ENCODE data around the gene NKAPL. TPM values are rescaled to one million over a fixed set of nuclear protein-coding genes. Genes with fewer than 3 reads are reported as not detected.

NKAPL gene
- total RNA-seq, 1 experiment from 2014 or later, result not detected

DNA sequence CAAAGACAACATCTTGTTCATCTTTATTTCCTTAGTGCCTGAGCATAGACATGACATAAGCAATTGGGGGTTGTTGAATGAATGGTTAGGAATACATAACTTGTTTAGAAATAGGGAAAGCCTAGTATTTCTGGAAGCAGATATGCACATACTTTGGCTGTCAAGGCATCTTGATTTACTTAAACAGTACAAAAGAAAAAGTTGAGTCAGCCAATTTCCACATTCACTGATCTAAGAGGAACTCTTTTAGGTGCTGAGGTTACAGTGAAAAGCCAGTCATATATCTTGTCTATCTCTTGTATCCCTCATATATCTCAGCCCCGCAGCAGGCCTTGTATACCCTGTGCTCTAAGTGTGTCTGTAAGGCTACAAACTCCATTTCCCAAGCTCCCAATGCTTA, 18.6 kb upstream of the NKAPL start:
- Histone ChIP-seq H3K9me2 (ENCODE audit: insufficient read depth) (no peaks in the 10 kb centered on the region), H3K4me3 (replicated peaks in 1 of 2; ENCODE audit: low read depth in 1 of 2, low read length in 2 of 2) (no peak overlapping the region), H3K9ac (ENCODE audit: low read length) (no peak overlapping the region), H3K36me3 (ENCODE audit: control insufficient read depth in 1 of 2, insufficient read depth in 2 of 2, low read length in 2 of 2) (peaks cover 3 to 11% of the 10 kb centered on the region in 2 experiments; a peak in 2 of 4 replicates), H2AFZ (ENCODE audit: low read depth, low read length, poor library complexity, severe bottlenecking) (no peak overlapping the region), H3K4me1 (ENCODE audit: control insufficient read depth in 1 of 2, insufficient read depth in 2 of 2, low read length in 2 of 2) (no peaks in the 10 kb centered on the region), H3K9me3 (ENCODE audit: control insufficient read depth in 1 of 2, insufficient read depth in 1 of 2, low read depth in 1 of 2, low read length in 2 of 2) (peaks cover 0 to 4% of the 10 kb centered on the region in 2 experiments; a peak in 1 of 4 replicates), H3K27ac (ENCODE audit: low read depth, low read length) (no peak overlapping the region), H3K4me2 (ENCODE audit: low read length) (no peak overlapping the region), H4K20me1 (ENCODE audit: insufficient read depth) (no peaks in the 10 kb centered on the region), H3K79me2 (ENCODE audit: insufficient read depth, low read length) (no peaks in the 10 kb centered on the region), H3K27me3 (ENCODE audit: insufficient read depth, low read length) (no peaks in the 10 kb centered on the region)
- RAD21 ChIA-PET (ENCODE audit: low non-redundant PET in 1 of 2, low total read pairs in 2 of 2, uncharacterized antibody in 2 of 2, unreplicated experiment in 2 of 2), result no interaction called here
- DNase-seq (ENCODE audit: low read depth, low spot score), result no peak
- intact Hi-C loops (cut with micrococcal nuclease), result no loop called here
- no peak for ATAC-seq
- TF ChIP-seq, protein P1, sequence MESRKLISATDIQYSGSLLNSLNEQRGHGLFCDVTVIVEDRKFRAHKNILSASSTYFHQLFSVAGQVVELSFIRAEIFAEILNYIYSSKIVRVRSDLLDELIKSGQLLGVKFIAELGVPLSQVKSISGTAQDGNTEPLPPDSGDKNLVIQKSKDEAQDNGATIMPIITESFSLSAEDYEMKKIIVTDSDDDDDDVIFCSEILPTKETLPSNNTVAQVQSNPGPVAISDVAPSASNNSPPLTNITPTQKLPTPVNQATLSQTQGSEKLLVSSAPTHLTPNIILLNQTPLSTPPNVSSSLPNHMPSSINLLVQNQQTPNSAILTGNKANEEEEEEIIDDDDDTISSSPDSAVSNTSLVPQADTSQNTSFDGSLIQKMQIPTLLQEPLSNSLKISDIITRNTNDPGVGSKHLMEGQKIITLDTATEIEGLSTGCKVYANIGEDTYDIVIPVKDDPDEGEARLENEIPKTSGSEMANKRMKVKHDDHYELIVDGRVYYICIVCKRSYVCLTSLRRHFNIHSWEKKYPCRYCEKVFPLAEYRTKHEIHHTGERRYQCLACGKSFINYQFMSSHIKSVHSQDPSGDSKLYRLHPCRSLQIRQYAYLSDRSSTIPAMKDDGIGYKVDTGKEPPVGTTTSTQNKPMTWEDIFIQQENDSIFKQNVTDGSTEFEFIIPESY (IDR thresholded peaks at IDR 0.05; ENCODE audit: extremely low read depth, insufficient replicate concordance, low read length), result no peak
- TF ChIP-seq, protein P2, sequence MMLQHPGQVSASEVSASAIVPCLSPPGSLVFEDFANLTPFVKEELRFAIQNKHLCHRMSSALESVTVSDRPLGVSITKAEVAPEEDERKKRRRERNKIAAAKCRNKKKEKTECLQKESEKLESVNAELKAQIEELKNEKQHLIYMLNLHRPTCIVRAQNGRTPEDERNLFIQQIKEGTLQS (IDR thresholded peaks at IDR 0.05), result no peak
- no peak for TF ChIP-seq POLR2A (IDR thresholded peaks at IDR 0.05; ENCODE audit: borderline replicate concordance, extremely low read depth, insufficient read depth, insufficient read length)
- TF ChIP-seq, protein P3, sequence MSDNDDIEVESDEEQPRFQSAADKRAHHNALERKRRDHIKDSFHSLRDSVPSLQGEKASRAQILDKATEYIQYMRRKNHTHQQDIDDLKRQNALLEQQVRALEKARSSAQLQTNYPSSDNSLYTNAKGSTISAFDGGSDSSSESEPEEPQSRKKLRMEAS (IDR thresholded peaks at IDR 0.05), result no peak
- no peak for TF ChIP-seq SP1 (IDR thresholded peaks at IDR 0.05; ENCODE audit: low read depth)
- TF ChIP-seq, protein P4, sequence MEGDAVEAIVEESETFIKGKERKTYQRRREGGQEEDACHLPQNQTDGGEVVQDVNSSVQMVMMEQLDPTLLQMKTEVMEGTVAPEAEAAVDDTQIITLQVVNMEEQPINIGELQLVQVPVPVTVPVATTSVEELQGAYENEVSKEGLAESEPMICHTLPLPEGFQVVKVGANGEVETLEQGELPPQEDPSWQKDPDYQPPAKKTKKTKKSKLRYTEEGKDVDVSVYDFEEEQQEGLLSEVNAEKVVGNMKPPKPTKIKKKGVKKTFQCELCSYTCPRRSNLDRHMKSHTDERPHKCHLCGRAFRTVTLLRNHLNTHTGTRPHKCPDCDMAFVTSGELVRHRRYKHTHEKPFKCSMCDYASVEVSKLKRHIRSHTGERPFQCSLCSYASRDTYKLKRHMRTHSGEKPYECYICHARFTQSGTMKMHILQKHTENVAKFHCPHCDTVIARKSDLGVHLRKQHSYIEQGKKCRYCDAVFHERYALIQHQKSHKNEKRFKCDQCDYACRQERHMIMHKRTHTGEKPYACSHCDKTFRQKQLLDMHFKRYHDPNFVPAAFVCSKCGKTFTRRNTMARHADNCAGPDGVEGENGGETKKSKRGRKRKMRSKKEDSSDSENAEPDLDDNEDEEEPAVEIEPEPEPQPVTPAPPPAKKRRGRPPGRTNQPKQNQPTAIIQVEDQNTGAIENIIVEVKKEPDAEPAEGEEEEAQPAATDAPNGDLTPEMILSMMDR (IDR thresholded peaks at IDR 0.05 in 2 of 3, conservative IDR thresholded peaks at IDR 0.05 in 1 of 3; ENCODE audit: borderline replicate concordance in 1 of 3, insufficient read depth in 1 of 3, low read depth in 2 of 3, low read length in 2 of 3), result no peak
- TF ChIP-seq EZH2phosphoT487 (IDR thresholded peaks at IDR 0.05; ENCODE audit: borderline replicate concordance), result no peak
- no peak for TF ChIP-seq ZNF274 (IDR thresholded peaks at IDR 0.05; ENCODE audit: low read depth, low read length)
- no peak for TF ChIP-seq ELF1 (IDR thresholded peaks at IDR 0.05; ENCODE audit: borderline replicate concordance, low read depth)
- TF ChIP-seq, protein P5, sequence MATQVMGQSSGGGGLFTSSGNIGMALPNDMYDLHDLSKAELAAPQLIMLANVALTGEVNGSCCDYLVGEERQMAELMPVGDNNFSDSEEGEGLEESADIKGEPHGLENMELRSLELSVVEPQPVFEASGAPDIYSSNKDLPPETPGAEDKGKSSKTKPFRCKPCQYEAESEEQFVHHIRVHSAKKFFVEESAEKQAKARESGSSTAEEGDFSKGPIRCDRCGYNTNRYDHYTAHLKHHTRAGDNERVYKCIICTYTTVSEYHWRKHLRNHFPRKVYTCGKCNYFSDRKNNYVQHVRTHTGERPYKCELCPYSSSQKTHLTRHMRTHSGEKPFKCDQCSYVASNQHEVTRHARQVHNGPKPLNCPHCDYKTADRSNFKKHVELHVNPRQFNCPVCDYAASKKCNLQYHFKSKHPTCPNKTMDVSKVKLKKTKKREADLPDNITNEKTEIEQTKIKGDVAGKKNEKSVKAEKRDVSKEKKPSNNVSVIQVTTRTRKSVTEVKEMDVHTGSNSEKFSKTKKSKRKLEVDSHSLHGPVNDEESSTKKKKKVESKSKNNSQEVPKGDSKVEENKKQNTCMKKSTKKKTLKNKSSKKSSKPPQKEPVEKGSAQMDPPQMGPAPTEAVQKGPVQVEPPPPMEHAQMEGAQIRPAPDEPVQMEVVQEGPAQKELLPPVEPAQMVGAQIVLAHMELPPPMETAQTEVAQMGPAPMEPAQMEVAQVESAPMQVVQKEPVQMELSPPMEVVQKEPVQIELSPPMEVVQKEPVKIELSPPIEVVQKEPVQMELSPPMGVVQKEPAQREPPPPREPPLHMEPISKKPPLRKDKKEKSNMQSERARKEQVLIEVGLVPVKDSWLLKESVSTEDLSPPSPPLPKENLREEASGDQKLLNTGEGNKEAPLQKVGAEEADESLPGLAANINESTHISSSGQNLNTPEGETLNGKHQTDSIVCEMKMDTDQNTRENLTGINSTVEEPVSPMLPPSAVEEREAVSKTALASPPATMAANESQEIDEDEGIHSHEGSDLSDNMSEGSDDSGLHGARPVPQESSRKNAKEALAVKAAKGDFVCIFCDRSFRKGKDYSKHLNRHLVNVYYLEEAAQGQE (IDR thresholded peaks at IDR 0.05; ENCODE audit: low read depth), result no peak
- TF ChIP-seq FOSL1 (IDR thresholded peaks at IDR 0.05; ENCODE audit: low read depth), result no peak
- TF ChIP-seq EGR1 (IDR thresholded peaks at IDR 0.05; ENCODE audit: low read depth), result no peak
- TF ChIP-seq CEBPB (IDR thresholded peaks at IDR 0.05; ENCODE audit: low read depth), result no peak
- TF ChIP-seq JUND (IDR thresholded peaks at IDR 0.05), result no peak
- TF ChIP-seq YY1 (IDR thresholded peaks at IDR 0.05; ENCODE audit: extremely low read depth, insufficient replicate concordance, low read depth, low read length), result no peak
- no peak for TF ChIP-seq RAD21 (IDR thresholded peaks at IDR 0.05; ENCODE audit: low read depth)
- TF ChIP-seq CBX3 (IDR thresholded peaks at IDR 0.05; ENCODE audit: low read depth), result no peak
- no peak for TF ChIP-seq EZH2 (IDR thresholded peaks at IDR 0.05)
- TF ChIP-seq ZFX (IDR thresholded peaks at IDR 0.05), result no peak
- TF ChIP-seq POLR2AphosphoS5 (IDR thresholded peaks at IDR 0.05; ENCODE audit: low read depth, low read length), result no peak
- BruUV-seq (replicated peaks), result no TSS peak
- CTCF ChIA-PET, result no interaction called here
- POLR2A ChIA-PET, result no interaction called here

All from HCT116 (cell line).